Activated naive CD8-positive, alpha-beta T cell treated with anti-CD3 and anti-CD28 coated beads for 36 hours (primary cell): ENCODE results near the gene SRGAP1. TPM values are rescaled to one million over a fixed set of nuclear protein-coding genes. Genes with fewer than 3 reads are reported as not detected.
"Not testable (repeated sequence)": the region's sequence is repeated elsewhere in the genome, so short reads cannot be mapped to it uniquely, and the experiment has no call there.

Source experiments
- DNase-seq: peaks from one replicate; pipeline ENCODE4 v3.0.0; 2021
- H3K27ac Mint-ChIP-seq: one replicate; pipeline ENCODE4 v1.8.0; 2022; ENCODE audit warnings: mild to moderate bottlenecking, moderate library complexity, mixed read lengths
- H3K27me3 Mint-ChIP-seq: one replicate; pipeline ENCODE4 v1.8.0; 2022; ENCODE audit warnings: mild to moderate bottlenecking, mixed read lengths
- H3K36me3 Mint-ChIP-seq: one replicate; pipeline ENCODE4 v1.8.0; 2021; ENCODE audit warnings: mild to moderate bottlenecking, mixed read lengths
- H3K4me1 Mint-ChIP-seq: one replicate; pipeline ENCODE4 v1.8.0; 2021; ENCODE audit warnings: mixed read lengths
- H3K4me3 Mint-ChIP-seq: one replicate; pipeline ENCODE4 v1.8.0; 2022; ENCODE audit warnings: mild to moderate bottlenecking, moderate library complexity, mixed read lengths
- H3K9me3 Mint-ChIP-seq: one replicate; pipeline ENCODE4 v1.8.0; 2022; ENCODE audit warnings: mixed read lengths
- total RNA-seq, 2 experiments: library from RNA; stranded (reverse); gene quantifications; one replicate each; pipeline ENCODE4 v1.2.3, GENCODE V29; 2021

SRGAP1 gene
- total RNA-seq, 2 experiments from 2014 or later = 0.02 to 0.18 TPM

GRCh38 chr12:64186789-64187188, 342.3 kb downstream of the SRGAP1 start:
- Mint-ChIP-seq H3K9me3 (no peaks in the 10 kb centered on the region), H3K27ac (no peak overlapping the region), H3K4me1 (peaks cover 3% of the 10 kb centered on the region), H3K36me3 (peaks cover 11% of the 10 kb centered on the region), H3K4me3 (no peak overlapping the region), H3K27me3 (no peaks in the 10 kb centered on the region)
- DNase-seq = no peak

GRCh38 chr12:64187370-64187769, 342.9 kb downstream of the SRGAP1 start:
- DNase-seq = no peak
- Mint-ChIP-seq H3K9me3 (no peaks in the 10 kb centered on the region), H3K4me3 (no peak overlapping the region), H3K4me1 (peaks cover 3% of the 10 kb centered on the region), H3K27me3 (no peaks in the 10 kb centered on the region), H3K36me3 (peaks cover 15% of the 10 kb centered on the region), H3K27ac (no peak overlapping the region)

GRCh38 chr12:64187794-64188193, 343.3 kb downstream of the SRGAP1 start:
- DNase-seq = no peak
- H3K9me3 Mint-ChIP-seq = no peaks in the 10 kb centered on the region
- H3K4me1 Mint-ChIP-seq = peaks cover 5% of the 10 kb centered on the region
- no peaks in the 10 kb centered on the region for H3K27me3 Mint-ChIP-seq
- peaks cover 17% of the 10 kb centered on the region for H3K36me3 Mint-ChIP-seq
- H3K4me3 Mint-ChIP-seq = no peak overlapping the region
- no peak overlapping the region for H3K27ac Mint-ChIP-seq

- Mint-ChIP-seq H3K9me3 (no peaks in the 10 kb centered on the region), H3K4me1 (peaks cover 12% of the 10 kb centered on the region), H3K27ac (no peak overlapping the region), H3K36me3 (peaks cover 29% of the 10 kb centered on the region), H3K4me3 (no peak overlapping the region), H3K27me3 (no peaks in the 10 kb centered on the region)
- no peak for DNase-seq
Observed at GRCh38 chr12:64189530-64189929, 345.0 kb downstream of the SRGAP1 start.

GRCh38 chr12:64190140-64190539, 345.6 kb downstream of the SRGAP1 start:
- Mint-ChIP-seq H3K4me3 (no peak overlapping the region), H3K27ac (no peak overlapping the region), H3K36me3 (peaks cover 29% of the 10 kb centered on the region), H3K4me1 (peaks cover 12% of the 10 kb centered on the region), H3K27me3 (no peaks in the 10 kb centered on the region), H3K9me3 (no peaks in the 10 kb centered on the region)
- DNase-seq = no peak

- H3K27ac Mint-ChIP-seq = no peak overlapping the region
- H3K36me3 Mint-ChIP-seq = peaks cover 30% of the 10 kb centered on the region
- no peaks in the 10 kb centered on the region for H3K9me3 Mint-ChIP-seq
- no peak for DNase-seq
- H3K4me1 Mint-ChIP-seq = peaks cover 9% of the 10 kb centered on the region
- no peaks in the 10 kb centered on the region for H3K27me3 Mint-ChIP-seq
- H3K4me3 Mint-ChIP-seq = no peak overlapping the region
Observed at GRCh38 chr12:64192644-64193444, 348.3 kb downstream of the SRGAP1 start.

- Mint-ChIP-seq H3K36me3 (peaks cover 30% of the 10 kb centered on the region), H3K4me3 (no peak overlapping the region), H3K27ac (no peak overlapping the region), H3K27me3 (no peaks in the 10 kb centered on the region), H3K9me3 (no peaks in the 10 kb centered on the region), H3K4me1 (peaks cover 9% of the 10 kb centered on the region)
- DNase-seq = no peak
Observed at GRCh38 chr12:64193931-64194330, 349.4 kb downstream of the SRGAP1 start.

GRCh38 chr12:64194333-64195149, 350.0 kb downstream of the SRGAP1 start:
- Mint-ChIP-seq H3K27ac (no peak overlapping the region), H3K36me3 (peaks cover 30% of the 10 kb centered on the region), H3K9me3 (no peaks in the 10 kb centered on the region), H3K27me3 (no peaks in the 10 kb centered on the region), H3K4me1 (peaks cover 9% of the 10 kb centered on the region), H3K4me3 (no peak overlapping the region)
- no peak for DNase-seq

GRCh38 chr12:64195841-64196240, 351.3 kb downstream of the SRGAP1 start:
- DNase-seq, H3K4me1 Mint-ChIP-seq, H3K9me3 Mint-ChIP-seq, H3K4me3 Mint-ChIP-seq, H3K27ac Mint-ChIP-seq, H3K27me3 Mint-ChIP-seq: not testable (repeated sequence)
- H3K36me3 Mint-ChIP-seq = peaks cover 30% of the 10 kb centered on the region

- Mint-ChIP-seq H3K27me3 (no peaks in the 10 kb centered on the region), H3K9me3 (no peaks in the 10 kb centered on the region), H3K4me3 (no peak overlapping the region), H3K36me3 (peaks cover 31% of the 10 kb centered on the region), H3K4me1 (peaks cover 6% of the 10 kb centered on the region), H3K27ac (no peak overlapping the region)
- no peak for DNase-seq
Observed at GRCh38 chr12:64203036-64203435, 358.5 kb downstream of the SRGAP1 start.

- Mint-ChIP-seq H3K36me3 (peaks cover 29% of the 10 kb centered on the region), H3K27ac (no peak overlapping the region), H3K27me3 (no peaks in the 10 kb centered on the region), H3K4me3 (no peak overlapping the region), H3K4me1 (peaks cover 6% of the 10 kb centered on the region), H3K9me3 (no peaks in the 10 kb centered on the region)
- DNase-seq = no peak
Observed at GRCh38 chr12:64203775-64204174, 359.3 kb downstream of the SRGAP1 start.

GRCh38 chr12:64205542-64205941, 361.0 kb downstream of the SRGAP1 start:
- Mint-ChIP-seq H3K27me3 (no peaks in the 10 kb centered on the region), H3K4me1 (peaks cover 6% of the 10 kb centered on the region), H3K36me3 (peaks cover 29% of the 10 kb centered on the region), H3K9me3 (no peaks in the 10 kb centered on the region), H3K4me3 (no peak overlapping the region), H3K27ac (no peak overlapping the region)
- no peak for DNase-seq

- Mint-ChIP-seq H3K36me3 (peaks cover 29% of the 10 kb centered on the region), H3K4me3 (no peak overlapping the region), H3K27me3 (no peaks in the 10 kb centered on the region), H3K4me1 (peaks cover 6% of the 10 kb centered on the region), H3K9me3 (no peaks in the 10 kb centered on the region), H3K27ac (no peak overlapping the region)
- no peak for DNase-seq
Observed at GRCh38 chr12:64207453-64207852, 363.0 kb downstream of the SRGAP1 start.
